Measurements from ENCODE around the gene THSD8.
"Not testable (repeated sequence)": the region's sequence is repeated elsewhere in the genome, so short reads cannot be mapped to it uniquely, and the experiment has no call there.

Gene THSD8

DNA sequence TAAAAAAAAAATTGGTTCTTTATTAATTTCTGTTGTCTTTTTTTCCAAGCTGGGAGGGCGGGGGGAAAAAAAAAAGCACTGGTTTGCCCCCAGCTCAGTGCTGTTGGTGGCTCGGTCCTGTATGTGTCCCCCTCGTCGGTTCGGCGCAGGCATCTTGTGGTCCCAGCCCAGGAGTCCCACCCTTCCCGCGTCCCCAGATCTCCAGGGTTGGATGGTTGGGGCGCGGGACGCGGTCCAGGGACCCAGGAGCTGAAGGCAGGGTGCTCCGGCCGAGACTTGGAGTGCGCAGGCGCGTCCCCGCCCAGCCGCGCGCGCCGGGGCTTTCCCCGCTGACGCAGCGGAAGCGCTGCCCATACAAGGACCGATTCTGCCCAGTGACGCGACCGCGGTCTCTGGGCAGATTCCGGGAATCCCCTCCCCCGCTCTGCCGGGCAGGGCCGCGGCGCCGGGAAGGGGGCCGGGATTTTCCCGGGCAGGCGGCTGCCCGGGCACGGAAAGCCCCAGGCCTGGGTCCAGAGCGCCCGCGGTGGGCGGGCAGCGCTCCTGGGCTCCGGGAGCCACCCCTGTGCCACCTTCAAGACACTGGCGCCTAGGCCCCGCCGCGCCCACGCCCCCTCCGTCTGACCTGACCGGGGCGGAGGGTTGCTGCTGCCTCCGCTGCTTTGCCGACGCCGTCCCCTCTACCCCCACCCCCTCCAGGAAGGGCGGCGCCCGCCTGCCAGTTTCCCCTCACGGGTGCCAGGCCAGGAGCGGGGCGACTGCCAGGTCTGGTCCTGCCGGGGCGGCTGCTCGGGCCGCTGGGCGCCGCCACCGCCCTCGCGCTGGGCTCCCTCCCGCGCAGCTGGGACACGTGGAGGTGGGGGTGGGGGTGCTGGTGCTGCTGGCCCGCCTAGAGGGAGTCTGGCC lies 8.3 kb upstream of the THSD8 start:
- peak; percentile 97 for DNase-seq

DNA sequence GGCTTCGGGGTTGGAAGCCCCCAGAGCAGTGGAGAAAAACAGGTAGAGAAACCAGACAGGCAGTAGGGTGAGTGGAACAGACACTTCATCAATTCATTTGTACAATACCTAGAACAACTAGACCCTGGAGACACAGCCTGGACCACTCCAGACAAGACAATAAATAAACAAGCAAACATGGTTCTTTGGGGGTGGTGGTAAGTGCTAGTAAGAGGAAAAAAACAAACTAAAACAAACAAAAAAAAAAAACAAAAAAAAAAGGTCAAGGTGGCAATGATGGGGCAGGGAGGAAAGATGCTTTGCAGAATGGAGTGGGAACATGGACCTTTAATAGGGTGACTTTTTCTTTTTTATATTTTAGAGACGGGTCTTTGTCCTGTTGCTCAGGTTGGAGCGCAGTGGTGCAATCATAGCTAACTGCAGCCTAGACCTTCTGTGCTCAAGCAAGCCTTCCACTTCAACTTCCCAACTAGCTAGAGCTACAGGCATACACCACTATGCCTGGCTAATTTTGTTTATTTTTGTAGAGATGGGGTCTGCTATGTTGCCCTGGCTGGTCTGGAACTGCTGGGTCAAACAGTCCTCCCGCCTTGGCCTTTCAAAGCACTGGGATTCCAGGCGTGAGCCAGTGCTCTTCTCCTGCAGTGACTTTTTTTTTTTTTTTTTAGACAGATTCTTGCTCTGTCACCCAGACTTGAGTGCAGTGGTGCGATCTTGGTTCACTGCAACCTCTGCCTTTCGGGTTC lies 7.5 kb upstream of the THSD8 start:
- peak; percentile 26 for DNase-seq

DNA sequence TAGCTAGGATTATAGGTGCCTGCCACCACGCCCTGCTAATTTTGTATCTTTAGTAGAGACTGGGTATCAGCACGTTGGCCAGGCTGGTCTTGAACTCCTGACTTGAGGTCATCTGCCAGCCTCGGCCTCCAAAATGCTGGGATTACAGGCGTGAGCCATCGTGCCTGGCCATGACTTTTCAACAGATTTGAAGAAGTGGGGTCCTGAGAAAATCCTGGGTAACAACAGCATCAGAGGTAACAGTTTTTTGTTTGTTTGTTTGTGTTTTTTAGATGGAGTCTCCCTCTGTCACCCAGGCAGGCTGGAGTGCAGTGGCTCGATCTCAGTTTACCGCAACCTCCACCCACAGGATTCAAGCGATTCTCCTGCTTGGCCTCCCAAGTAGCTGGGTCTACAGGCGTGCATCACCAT lies 6.9 kb upstream of the THSD8 start:
- no peak for DNase-seq

DNA sequence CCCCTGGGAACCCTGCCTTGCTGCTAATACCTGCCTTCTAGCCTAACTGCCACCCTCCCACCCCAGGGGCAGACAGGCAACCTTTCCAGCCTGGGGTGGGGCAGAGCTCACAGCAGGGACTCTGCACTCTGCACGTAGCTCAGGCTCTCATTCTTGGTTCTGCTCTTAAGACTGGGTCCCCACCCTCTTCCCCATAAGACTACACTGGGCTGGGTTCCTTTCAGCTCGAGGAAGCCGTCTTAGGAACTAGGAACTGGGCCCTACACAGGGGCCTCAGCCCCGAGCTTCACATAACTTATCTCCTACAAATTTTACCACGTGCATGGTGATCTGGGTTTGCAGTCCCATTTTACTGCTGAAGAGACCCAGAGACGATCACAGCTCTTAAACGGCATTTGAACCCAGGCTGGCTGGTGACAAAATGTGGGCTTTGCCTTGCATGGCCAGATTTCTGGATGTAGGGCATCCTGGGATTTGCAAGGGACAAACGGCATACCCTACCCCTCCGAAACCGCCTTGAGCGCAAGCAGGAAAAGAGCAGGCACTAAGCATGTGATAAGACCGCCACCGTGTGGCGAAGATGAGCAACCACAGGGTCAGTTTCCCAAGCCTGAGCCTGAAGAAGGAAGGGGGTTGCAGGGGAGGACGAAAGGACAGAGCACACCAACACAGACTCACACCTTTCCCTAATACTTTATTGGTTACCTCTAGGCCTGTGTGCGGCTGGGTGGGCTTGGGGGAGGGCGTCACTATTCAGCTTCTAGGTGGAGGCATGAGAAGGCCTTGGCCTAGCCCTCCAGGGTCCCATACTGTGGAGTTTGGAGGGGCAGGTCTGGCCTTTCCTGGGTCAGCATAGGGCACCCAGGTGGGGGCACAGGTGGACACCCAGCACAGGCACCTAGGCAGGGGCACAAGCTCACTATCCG lies 5.5 kb upstream of the THSD8 start:
- peak; percentile 87 for DNase-seq

DNA sequence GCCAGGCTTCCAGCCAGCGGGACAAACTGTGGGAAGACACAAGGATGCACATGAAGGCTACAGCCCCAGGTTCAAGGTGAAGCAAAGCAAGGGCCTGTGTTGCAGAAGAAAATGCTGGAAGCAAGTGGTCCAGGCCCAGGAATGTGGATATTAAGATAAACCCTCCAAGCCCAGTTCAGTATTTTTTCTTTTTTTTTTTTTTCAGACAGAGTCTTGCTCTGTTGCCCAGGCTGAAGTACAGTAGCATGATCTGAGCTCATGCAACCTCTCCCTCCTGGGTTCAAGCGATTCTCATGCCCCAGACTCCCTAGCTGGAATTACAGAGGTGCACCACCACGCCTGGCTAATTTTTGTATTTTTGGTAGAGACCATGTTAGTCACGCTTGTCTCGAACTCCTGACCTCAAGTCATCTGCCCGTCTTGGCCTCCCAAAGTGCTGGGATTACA lies 4.7 kb upstream of the THSD8 start:
- no peak for DNase-seq

DNA sequence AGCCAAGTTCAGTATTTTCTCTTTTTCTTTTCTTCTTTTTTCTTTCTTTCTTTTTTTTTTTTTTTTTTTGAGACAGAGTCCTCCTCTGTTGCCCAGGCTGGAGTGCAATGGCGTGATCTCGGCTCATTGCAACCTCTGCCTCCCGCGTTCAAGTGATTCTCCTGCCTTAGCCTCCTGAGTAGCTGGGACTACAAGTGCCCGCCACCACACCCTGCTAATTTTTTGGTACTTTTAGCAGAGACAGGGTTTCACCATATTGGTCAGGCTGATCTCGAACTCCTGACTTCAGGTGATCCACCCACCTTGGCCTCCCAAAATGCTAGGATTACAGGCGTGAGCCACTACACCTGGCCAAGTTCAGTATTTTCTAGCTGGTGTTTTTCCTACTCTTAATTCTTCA lies 4.3 kb upstream of the THSD8 start:
- DNase-seq, result not testable (repeated sequence)

DNA sequence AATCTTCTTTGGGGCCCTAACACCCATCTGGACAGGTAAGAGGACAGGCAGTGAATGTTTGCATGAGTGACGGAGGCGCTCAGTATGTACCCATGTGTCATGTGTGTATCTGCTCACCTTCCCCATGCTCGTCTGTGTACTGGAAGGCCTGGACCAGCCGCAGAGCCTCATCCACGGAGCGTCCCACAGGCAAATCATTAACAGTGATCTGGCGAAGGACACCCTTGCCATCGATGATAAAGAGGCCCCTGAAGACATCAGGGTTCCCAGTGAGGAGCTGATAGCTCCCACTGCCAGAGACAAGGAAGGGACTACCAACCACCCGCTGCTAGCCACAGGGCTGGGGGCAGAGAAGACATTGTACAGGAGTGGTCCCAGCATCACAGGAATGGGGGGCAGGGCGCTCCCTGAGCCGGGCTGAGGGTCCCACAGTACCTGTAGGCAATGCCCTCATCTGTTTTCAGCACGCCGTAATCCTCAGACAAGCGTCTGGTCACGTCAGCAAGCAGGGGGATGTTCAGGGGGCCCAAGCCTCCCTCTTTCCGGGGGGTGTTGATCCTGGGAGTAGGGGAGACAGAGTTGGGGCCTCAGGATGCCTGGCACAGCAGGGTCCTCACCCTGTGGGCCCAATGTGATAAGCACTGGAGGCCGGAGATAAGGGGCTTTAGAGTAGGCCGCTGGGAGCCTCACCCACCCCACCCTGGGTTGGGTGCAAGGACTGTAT lies 2.0 kb upstream of the THSD8 start:
- no peak for DNase-seq

DNA sequence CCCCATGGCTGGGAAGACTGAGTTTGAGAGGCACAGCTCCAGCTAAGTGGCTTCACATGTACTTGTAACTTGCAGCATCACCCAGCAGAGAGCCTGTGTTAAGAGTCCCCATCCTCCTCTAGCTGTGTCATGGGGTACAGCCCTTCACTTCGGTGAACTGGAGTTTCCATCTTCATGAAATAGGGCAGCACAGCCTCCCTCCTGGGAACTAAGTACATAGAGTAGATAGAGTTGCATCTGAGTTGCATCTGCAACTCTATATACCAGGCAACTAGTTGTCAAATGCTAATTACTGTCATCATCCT lies 1.5 kb upstream of the THSD8 start:
- no peak for DNase-seq

DNA sequence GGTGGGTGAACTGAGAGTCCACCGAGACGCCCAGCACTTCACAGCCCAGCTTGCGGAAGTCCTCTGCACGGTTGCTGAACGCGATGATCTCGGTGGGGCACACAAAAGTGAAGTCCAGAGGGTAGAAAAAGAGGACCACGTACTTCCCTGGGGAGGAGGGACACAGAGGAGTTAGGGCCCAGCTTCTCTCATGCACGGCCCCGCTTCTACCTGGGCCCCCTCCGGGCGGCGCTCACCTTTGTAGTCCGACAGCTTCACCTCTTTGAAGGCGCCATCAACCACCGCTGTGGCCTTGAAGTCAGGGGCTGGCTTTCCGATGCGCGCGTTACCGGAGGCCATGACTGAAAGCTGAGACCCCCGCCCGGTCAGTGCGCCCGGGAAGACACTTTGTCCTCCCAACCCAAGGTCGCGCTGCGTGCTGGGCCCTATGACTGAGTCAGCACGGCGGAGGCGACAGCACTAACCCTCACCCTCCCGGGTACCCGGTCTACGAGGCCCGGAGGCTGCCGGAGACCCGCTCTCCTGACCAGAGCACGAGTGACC lies 875 bp upstream of the THSD8 start:
- peak; percentile 24 for DNase-seq

DNA sequence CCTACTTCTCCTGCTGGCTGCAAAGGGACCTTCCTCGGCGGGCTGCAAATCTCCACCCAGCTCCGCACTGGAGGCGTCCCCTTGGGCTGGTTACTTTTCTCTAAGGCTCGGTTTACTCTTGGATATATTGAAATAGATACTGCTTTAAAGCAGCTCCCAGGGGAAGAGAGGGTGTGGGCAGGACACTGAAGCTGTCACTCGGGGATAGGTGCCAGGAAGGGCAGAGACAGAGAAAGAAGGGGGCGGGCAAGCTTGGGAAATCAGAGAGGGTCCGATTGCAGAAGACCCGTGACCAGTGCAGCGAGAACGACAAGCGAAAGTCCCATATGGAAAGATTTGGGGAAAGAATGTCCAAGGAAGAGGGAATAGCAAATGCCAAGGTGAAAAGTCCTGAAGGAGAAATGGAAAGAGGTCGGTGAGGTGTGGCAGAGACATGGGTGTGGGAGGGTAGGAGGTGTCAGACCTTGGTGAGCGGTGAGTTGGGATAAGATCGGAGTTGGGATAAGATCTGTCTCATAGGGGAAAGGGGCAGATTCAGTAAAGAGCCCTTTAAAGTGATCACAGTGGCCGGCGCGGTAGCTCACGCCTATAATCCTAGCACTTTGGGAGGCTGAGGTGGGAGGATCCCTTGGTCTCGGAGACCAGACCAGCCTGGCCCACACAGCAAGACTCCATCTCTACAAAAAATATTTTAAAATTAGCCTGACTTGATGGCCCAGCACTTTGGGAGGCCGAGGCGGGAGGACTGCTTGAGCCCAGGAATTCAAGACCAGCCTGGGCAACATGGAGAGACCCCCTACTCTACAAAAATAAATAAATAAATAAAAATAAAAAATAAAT lies 618 bp downstream of the THSD8 start:
- no peak for DNase-seq

DNA sequence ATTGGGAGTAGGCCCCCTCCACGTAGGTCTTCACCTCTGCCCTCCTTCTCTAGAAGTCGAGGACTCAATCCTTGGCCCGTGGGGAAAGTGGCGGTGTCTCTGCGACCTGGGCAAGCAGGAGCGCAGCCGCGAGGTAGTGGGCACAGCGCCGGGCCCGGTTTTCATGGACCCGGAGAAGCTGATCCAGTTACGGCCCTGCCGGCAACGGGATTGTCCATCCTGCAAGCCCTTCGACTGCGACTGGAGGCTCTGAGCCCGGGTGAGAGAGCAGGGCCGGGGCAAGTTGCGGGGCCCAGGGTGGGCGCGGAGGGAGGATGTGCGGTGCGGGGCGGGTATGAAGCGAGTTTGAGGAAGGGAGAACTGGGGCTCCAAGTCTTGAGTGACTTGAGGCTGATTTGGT lies 2.2 kb downstream of the THSD8 start:
- DNase-seq, result no peak

DNA sequence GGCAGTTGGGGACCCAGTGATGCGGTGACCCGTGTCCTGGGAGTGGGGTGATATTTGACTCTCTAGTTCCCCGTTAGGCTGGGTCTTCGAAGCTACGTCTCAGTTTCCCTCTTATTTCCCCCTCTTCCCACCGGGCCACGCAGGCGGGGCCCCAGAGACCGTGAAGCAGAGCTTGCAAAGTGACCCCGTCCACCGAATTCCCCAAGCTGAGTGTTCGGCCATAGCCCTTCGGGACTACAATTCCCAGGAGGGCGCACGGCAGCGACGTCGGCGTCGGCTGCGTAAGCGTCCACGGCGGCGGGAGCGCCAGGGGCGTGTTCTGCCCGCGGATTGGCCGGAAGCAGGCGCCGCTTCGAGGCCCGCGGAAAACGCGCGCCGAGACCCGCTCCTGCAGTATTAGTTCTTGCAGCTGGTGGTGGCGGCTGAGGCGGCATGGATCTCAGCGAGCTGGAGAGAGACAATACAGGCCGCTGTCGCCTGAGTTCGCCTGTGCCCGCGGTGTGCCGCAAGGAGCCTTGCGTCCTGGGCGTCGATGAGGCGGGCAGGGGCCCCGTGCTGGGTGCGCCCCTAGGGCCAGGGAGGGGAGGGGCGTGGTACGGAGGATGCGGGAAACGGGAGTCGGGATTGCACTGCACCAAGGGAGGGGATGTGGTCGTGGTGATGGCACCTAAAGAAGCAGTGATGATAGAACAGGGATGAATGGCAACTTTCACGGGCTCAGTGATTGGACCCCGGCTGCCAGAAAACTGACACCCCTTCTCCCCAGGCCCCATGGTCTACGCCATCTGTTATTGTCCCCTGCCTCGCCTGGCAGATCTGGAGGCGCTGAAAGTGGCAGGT lies 4.6 kb downstream of the THSD8 start, which contains the start of gene RNASEH2A:
Gene RNASEH2A (plus strand): TSS at position 343 of the 840 bp plus-strand sequence. CDS start 90 bp downstream, at position 433.
- peak; percentile 94 for DNase-seq

DNA sequence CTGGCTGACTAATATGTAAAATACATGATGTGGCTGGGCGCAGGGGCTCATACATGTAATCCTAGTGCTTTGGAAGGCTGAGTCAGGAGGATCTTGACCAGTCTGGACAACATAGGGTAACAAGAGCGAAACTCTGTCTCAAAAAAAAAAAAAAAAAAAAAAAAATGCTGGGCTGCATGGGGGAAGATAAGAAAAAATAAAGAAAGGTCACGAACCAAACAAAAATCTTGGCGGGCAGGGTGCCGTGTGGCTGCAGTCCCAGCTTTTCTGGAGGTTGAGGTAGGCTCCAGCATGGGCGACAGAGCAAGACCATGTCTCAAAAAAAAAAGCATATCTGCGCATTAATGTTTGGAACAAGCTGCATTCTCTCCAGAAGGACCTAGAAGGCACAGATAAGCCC lies 13.2 kb downstream of the THSD8 start:
- DNase-seq, result no peak

DNA sequence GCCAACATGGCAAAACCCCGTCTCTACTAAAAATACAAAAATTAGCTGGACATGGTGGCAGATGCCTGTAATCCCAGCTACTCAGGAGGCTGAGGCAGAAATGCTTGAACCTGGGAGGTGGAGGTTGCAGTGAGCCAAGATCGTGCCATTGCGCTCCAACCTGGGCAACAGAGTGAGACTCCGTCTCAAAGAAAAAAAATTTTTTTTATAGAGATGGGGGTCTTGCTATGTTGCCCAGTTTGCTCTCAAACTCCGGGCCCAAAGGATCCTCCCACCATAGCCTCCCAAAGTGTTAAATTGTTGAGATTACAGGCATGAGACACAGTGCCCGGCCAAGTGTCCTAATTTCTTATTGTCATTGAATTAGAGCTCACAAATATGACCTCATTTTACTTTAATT lies 15.3 kb downstream of the THSD8 start:
- DNase-seq, result not testable (repeated sequence)

DNA sequence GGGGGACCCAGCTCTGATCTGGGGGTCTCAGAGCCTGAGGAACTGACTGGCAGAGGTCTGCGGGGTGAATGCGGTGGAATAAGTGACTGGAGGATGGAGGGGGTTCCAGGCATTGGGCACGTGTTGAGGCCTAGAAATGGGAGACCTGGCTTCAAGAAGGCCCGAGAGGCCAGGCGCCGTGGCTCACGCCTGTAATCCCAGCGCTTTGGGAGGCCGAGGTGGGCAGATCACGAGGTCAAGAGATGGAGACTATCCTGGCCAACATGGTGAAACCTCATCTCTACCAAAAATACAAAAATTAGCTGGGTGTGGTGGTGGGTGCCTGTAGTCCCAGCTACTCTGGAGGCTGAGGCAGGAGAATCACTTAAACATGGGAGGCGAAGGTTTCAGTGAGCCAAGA lies 15.9 kb downstream of the THSD8 start:
- not testable (repeated sequence) for DNase-seq

DNA sequence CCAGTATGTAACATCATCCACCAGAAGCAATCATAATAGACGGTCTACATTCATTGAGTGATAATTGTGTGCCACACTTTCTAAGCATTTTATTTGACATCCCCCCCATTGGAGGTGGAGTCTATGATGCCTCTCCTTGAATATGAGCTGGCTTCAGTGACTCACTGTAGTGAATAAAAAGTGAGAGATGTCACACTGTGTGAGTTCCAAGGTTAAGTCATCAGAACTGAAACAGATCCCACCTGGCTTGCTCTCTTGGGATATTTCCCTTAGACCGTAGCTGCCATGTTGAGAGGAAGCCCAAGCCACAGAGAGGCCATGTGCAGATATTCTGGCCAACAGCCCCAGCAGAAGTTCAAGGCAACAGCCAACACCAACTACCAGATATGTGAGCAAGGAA lies 19.9 kb downstream of the THSD8 start:
- no peak for DNase-seq

DNA sequence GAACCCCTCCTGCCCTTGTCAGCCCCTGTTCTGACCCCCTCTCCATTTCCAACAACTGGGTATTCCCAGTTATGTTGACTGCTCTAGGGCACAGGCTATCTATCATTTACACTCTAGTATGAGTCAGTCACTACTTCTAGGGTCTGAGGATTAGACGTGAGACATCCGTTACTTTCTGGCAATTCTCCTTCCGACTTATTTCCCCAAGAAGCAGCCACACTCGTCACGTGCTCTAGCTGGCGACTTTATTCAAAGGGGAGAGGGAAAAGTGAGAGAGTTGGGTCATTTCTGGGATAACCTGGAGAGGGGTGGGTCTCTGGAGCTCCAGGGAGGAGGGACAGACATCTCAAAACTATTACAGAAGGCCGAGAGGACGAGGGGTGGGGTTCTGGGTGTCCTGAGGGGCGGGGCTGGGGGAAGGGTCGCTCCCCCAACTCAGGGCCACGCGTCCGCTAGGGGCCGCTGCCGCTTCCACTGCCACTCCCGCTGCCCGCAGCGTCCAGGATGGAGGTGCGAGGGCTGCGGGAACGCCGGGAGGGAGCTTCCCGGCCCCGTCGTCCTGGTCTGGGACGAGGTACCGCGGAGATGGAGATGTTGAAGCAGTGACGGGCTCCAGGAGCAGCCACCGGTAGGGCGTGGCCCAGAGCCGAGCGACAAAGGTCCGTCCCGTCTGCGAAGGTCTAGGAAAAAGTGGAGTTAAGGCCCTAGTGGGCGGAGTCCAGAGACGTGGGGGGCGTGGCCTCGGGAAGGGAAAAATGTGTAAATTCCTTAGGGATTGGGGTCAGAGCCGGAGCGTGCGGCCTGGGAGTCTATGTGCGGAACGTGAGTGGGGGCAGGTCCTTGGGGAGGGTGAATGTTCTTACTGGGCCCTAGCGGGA lies 23.6 kb downstream of the THSD8 start:
- peak; percentile 39 for DNase-seq

DNA sequence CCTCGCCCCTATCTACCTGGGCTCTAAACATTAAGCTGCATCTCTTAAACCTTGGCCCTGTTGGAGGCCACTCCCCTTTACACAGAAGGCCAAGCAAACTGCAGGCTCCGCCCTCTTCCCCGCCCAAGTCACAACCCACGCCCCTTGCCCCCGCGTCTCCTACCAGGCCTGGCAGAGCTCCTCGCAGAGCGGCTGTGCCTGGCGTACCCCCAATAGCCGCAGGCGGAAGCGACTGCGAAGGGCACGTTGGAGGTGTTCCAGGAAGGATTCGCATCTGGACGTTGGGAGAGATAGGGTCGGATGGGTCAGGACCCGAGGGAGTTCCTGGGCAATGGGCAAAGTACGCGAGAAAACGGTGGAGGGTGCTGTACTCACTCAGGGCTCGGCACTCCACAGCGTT lies 26.6 kb downstream of the THSD8 start:
- peak; percentile 40 for DNase-seq

DNA sequence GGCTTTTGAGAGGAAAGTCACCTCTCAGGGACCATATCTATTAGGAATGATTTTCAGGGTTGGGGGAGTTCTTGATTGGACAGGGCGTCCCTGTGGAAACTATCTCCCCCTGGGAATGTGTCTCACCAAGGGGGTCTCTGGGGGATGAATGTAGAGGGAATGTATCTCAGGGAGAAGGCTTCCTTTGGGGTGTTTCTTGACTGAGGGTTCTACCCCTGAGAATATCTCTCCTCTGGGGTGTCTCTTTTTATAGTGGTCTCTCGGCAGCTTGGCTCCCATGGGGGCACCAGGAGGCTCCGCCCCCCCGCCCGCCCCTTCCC lies 31.5 kb downstream of the THSD8 start:
- DNase-seq, result no peak

Data from activated CD4-positive, alpha-beta T cell treated with anti-CD3 and anti-CD28 coated beads, Interleukin-10, Interleukin-2, amounts not matched to agents 100 ng/mL and 50 ng/mL, durations not matched to agents 16 hours and 8 hours (primary cell).